Measurements from ENCODE around the gene PANK1. TPM values are rescaled to one million over a fixed set of nuclear protein-coding genes. Genes with fewer than 3 reads are reported as not detected.

Gene PANK1
- total and polyA plus RNA-seq, 2 of the 4 experiments (the other 2 are of a cell fraction) = 3.0 to 8.8 TPM

- Histone ChIP-seq H4K20me1 (ENCODE audit: insufficient read depth, low read length) (no peaks in the 10 kb centered on the region; the same call in 1 of the 2 replicates), H3K9me1 (ENCODE audit: insufficient read depth, low read length) (no peaks in the 10 kb centered on the region), H4K91ac (ENCODE audit: insufficient read depth, low read depth, low read length) (peak overlapping the region; percentile 7; the same call in 1 of the 2 replicates), H3K9ac (ENCODE audit: low read depth, low read length) (peak overlapping the region; percentile 58), H2BK5ac (ENCODE audit: low read depth, low read length, poor library complexity, severe bottlenecking) (peak overlapping the region; percentile 70), H2AK9ac (replicated peaks; ENCODE audit: low read depth, low read length, poor library complexity) (peak overlapping the region; percentile 38), H3K14ac (replicated peaks; ENCODE audit: low read depth, low read length) (no peak overlapping the region), H3K56ac (ENCODE audit: extremely low read depth, insufficient read depth, low read length) (no peak overlapping the region), H3K4me3 (ENCODE audit: insufficient read depth, low read depth, low read length) (peak overlapping the region; percentile 58), H3K36me3 (ENCODE audit: control insufficient read depth, insufficient read depth, low read length) (no peaks in the 10 kb centered on the region), H3K4me2 (ENCODE audit: low read depth, low read length) (peak overlapping the region; percentile 76), H3K4me1 (ENCODE audit: control insufficient read depth, insufficient read depth, low read length) (peaks cover 2% of the 10 kb centered on the region; the same call in 1 of the 2 replicates), H3K4ac (ENCODE audit: low read depth, low read length) (peak overlapping the region; percentile 54), H3K79me1 (ENCODE audit: low read depth in 1 of 2, low read length in 2 of 2) (peaks cover 17 to 25% of the 10 kb centered on the region in 2 experiments), H3K27me3 (ENCODE audit: control insufficient read depth, insufficient read depth, low read length) (no peaks in the 10 kb centered on the region), H4K5ac (ENCODE audit: low read depth, low read length) (no peak overlapping the region), H2AK5ac (ENCODE audit: low read depth, low read length) (no peak overlapping the region), H3K18ac (ENCODE audit: low read depth, low read length) (no peak overlapping the region), H3K23ac (ENCODE audit: low read depth, low read length) (no peak overlapping the region), H2BK120ac (ENCODE audit: low read depth, low read length) (no peak overlapping the region), H2BK15ac (ENCODE audit: low read depth, low read length) (no peak overlapping the region), H4K8ac (ENCODE audit: low read depth in 2 of 2, low read length in 2 of 2) (no peak overlapping the region; a peak in 1 of 4 replicates), H2AFZ (replicated peaks; ENCODE audit: low read length, poor library complexity) (peak overlapping the region; percentile 96), H3K9me3 (ENCODE audit: control insufficient read depth, insufficient read depth, low read length) (no peaks in the 10 kb centered on the region), H2BK20ac (ENCODE audit: low read depth, low read length) (no peak overlapping the region), H3K27ac (ENCODE audit: insufficient read depth, low read length) (peak overlapping the region; percentile 69)
- no TSS peak for BruUV-seq (replicated peaks)
- WGBS, 2 experiments (ENCODE audit: extremely low coverage in 2 of 2, insufficient read length in 1 of 2) = 0% methylated on average over 33 of the region's 35 CpGs; no CpG with 5 or more reads in 1 of the 2 experiments
- in situ Hi-C loops (cut with MboI; ENCODE audit: low sequenced_read_pairs) = no loop called here
- ChIA-PET CTCF (no interaction called here), POLR2A (ENCODE audit: unreplicated experiment) (no interaction called here)
- ATAC-seq (ENCODE audit: low read depth) (peak; percentile 32), DNase-seq (no peak)
- intact Hi-C loops (cut with micrococcal nuclease) = loop anchor here (2.0 kb wide), 2 partner anchors 56 to 218 kb away; partner anchors contain the start of gene KIF20B
- TF ChIP-seq POLR2A (IDR thresholded peaks at IDR 0.05; ENCODE audit: low read depth, low read length) (no peak), SMC3 (IDR thresholded peaks at IDR 0.05; ENCODE audit: low read depth, low read length) (no peak), RCOR1 (IDR thresholded peaks at IDR 0.05; ENCODE audit: insufficient replicate concordance, low read length) (no peak), CHD1 (IDR thresholded peaks at IDR 0.05; ENCODE audit: low read depth, low read length) (no peak), RAD21 (IDR thresholded peaks at IDR 0.05; ENCODE audit: low read length) (no peak), NFE2L2 (IDR thresholded peaks at IDR 0.05; ENCODE audit: low read depth, low read length) (no peak), BHLHE40 (IDR thresholded peaks at IDR 0.05; ENCODE audit: low read depth, low read length) (no peak; the same call in 1 of the 2 replicates), RFX5 (IDR thresholded peaks at IDR 0.05; ENCODE audit: low read depth, low read length) (no peak), FOS (IDR thresholded peaks at IDR 0.05; ENCODE audit: low read depth, low read length) (no peak), CEBPB (IDR thresholded peaks at IDR 0.05; ENCODE audit: low read depth, low read length) (no peak), MXI1 (IDR thresholded peaks at IDR 0.05; ENCODE audit: borderline replicate concordance, low read depth, low read length) (no peak), CTCF (conservative IDR thresholded peaks at IDR 0.05; ENCODE audit: low read depth, low read length) (no peak)
- TF ChIP-seq, protein P1, sequence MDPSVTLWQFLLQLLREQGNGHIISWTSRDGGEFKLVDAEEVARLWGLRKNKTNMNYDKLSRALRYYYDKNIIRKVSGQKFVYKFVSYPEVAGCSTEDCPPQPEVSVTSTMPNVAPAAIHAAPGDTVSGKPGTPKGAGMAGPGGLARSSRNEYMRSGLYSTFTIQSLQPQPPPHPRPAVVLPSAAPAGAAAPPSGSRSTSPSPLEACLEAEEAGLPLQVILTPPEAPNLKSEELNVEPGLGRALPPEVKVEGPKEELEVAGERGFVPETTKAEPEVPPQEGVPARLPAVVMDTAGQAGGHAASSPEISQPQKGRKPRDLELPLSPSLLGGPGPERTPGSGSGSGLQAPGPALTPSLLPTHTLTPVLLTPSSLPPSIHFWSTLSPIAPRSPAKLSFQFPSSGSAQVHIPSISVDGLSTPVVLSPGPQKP (IDR thresholded peaks at IDR 0.05; ENCODE audit: borderline replicate concordance, low read depth, low read length) = no peak
- TF ChIP-seq, protein P2, sequence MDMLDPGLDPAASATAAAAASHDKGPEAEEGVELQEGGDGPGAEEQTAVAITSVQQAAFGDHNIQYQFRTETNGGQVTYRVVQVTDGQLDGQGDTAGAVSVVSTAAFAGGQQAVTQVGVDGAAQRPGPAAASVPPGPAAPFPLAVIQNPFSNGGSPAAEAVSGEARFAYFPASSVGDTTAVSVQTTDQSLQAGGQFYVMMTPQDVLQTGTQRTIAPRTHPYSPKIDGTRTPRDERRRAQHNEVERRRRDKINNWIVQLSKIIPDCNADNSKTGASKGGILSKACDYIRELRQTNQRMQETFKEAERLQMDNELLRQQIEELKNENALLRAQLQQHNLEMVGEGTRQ (IDR thresholded peaks at IDR 0.05; ENCODE audit: low read depth, low read length) = no peak
- dilution Hi-C loops (cut with HindIII; ENCODE audit: low sequenced_read_pairs, unreplicated experiment) = no loop called here
Measured at GRCh38 chr10:89644691-89644966, 413 bp downstream of the PANK1 start.

Data from IMR-90 (cell line).